Measurements from ENCODE around the gene TMEM263.

Gene TMEM263

GRCh38 chr12:106947461-106947860 lies 8.2 kb upstream of the TMEM263 start:
- H3K27ac ChIP-seq (ENCODE audit: low read length), result no peak overlapping the region
- no peak overlapping the region for H3K4me2 ChIP-seq (ENCODE audit: low read length)
- no peak for TF ChIP-seq CTCF (IDR thresholded peaks at IDR 0.05; ENCODE audit: low read depth, low read length)
- no peak for TF ChIP-seq EZH2phosphoT487 (IDR thresholded peaks at IDR 0.05; ENCODE audit: low read depth)
- H2AFZ ChIP-seq (ENCODE audit: low read depth, low read length), result no peak overlapping the region
- H3K9ac ChIP-seq (ENCODE audit: low read length), result no peak overlapping the region
- no peaks in the 10 kb centered on the region for H3K79me2 ChIP-seq (ENCODE audit: low read length)
- H3K4me3 ChIP-seq (ENCODE audit: low read length), result no peak overlapping the region
- no peaks in the 10 kb centered on the region for H3K36me3 ChIP-seq (replicated peaks; ENCODE audit: low read depth, low read length)
- H3K27me3 ChIP-seq (ENCODE audit: low read depth, low read length), result no peaks in the 10 kb centered on the region
- H3K9me3 ChIP-seq (ENCODE audit: insufficient read depth, low read length), result peaks cover 27% of the 10 kb centered on the region; the same call in 1 of the 2 replicates
- no peaks in the 10 kb centered on the region for H4K20me1 ChIP-seq (ENCODE audit: insufficient read depth, low read length)
- H3K4me1 ChIP-seq (ENCODE audit: low read length), result no peaks in the 10 kb centered on the region

- no peaks in the 10 kb centered on the region for H3K27me3 ChIP-seq (ENCODE audit: low read depth, low read length)
- H3K4me3 ChIP-seq (ENCODE audit: low read length), result no peak overlapping the region
- no peaks in the 10 kb centered on the region for H3K79me2 ChIP-seq (ENCODE audit: low read length)
- H4K20me1 ChIP-seq (ENCODE audit: insufficient read depth, low read length), result no peaks in the 10 kb centered on the region
- no peak overlapping the region for H3K27ac ChIP-seq (ENCODE audit: low read length)
- no peak overlapping the region for H2AFZ ChIP-seq (ENCODE audit: low read depth, low read length)
- H3K36me3 ChIP-seq (replicated peaks; ENCODE audit: low read depth, low read length), result no peaks in the 10 kb centered on the region
- H3K4me1 ChIP-seq (ENCODE audit: low read length), result no peaks in the 10 kb centered on the region
- H3K9me3 ChIP-seq (ENCODE audit: insufficient read depth, low read length), result peaks cover 23% of the 10 kb centered on the region; the same call in 1 of the 2 replicates
- no peak for TF ChIP-seq CTCF (IDR thresholded peaks at IDR 0.05; ENCODE audit: low read depth, low read length)
- TF ChIP-seq EZH2phosphoT487 (IDR thresholded peaks at IDR 0.05; ENCODE audit: low read depth), result no peak
- H3K4me2 ChIP-seq (ENCODE audit: low read length), result no peak overlapping the region
- no peak overlapping the region for H3K9ac ChIP-seq (ENCODE audit: low read length)
These were observed 5.1 kb upstream of the TMEM263 start for GRCh38 chr12:106950591-106950990.

- Histone ChIP-seq H3K4me1 (ENCODE audit: low read length) (peaks cover 4% of the 10 kb centered on the region), H3K79me2 (ENCODE audit: low read length) (peaks cover 22% of the 10 kb centered on the region), H3K9ac (ENCODE audit: low read length) (no peak overlapping the region), H4K20me1 (ENCODE audit: insufficient read depth, low read length) (peaks cover 9% of the 10 kb centered on the region), H3K36me3 (replicated peaks; ENCODE audit: low read depth, low read length) (no peaks in the 10 kb centered on the region), H3K9me3 (ENCODE audit: insufficient read depth, low read length) (peaks cover 12% of the 10 kb centered on the region; the same call in 1 of the 2 replicates), H3K4me2 (ENCODE audit: low read length) (no peak overlapping the region), H3K4me3 (ENCODE audit: low read length) (no peak overlapping the region), H3K27ac (ENCODE audit: low read length) (no peak overlapping the region), H2AFZ (ENCODE audit: low read depth, low read length) (no peak overlapping the region), H3K27me3 (ENCODE audit: low read depth, low read length) (no peaks in the 10 kb centered on the region)
- TF ChIP-seq EZH2phosphoT487 (IDR thresholded peaks at IDR 0.05; ENCODE audit: low read depth), result no peak
- no peak for TF ChIP-seq CTCF (IDR thresholded peaks at IDR 0.05; ENCODE audit: low read depth, low read length)
These were observed 2.1 kb upstream of the TMEM263 start for GRCh38 chr12:106953352-106954250.
